Suprapubic skin (tissue), 3 donors: ENCODE results near the gene NDUFAF4.

Source experiments
- EP300 ChIP-seq: sonication (generic); formaldehyde crosslinking; IDR thresholded peaks from one replicate; pipeline ENCODE4 v1.6.1; 2017; ENCODE audit warnings: antibody characterized with exemption
- POLR2A ChIP-seq, 2 donors: fragments of 450-650 bp; IDR thresholded peaks; one replicate each; pipeline ENCODE4 v1.6.1; 2017; ENCODE audit warnings: antibody characterized with exemption in 2 of 2, mild to moderate bottlenecking in 2 of 2, moderate library complexity in 2 of 2
- TF ChIP-seq, protein P1 (sequence below), 2 donors: fragments of 200-600 bp in 1 of 2; fragments of 450-650 bp in 1 of 2; sonication (generic) in 1 of 2; IDR thresholded peaks; one replicate each; pipeline ENCODE4 v1.5.1; 2016 to 2019; ENCODE audit warnings: antibody characterized with exemption in 2 of 2, mild to moderate bottlenecking in 1 of 2, moderate library complexity in 1 of 2

DNA sequence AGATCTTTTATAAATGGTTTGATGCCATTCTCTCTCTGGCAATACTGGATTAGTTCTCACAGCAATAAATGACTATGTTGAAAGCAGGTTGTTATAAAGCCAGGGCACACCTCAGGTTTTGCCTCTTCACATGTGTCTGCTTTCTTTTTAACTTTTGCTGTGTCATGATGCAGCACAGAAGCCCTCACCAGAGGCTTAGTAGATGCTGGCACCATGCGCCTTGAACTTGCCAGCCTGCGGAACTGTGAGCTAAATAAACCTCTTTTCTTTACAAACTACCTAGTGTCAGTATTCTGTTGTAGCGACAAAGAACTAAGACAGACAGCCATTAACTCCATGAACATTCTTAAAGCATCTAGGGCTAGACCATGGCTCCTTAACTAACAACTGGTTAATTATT, 45.1 kb downstream of the NDUFAF4 start:
- no peak for TF ChIP-seq POLR2A (IDR thresholded peaks at IDR 0.05)
- TF ChIP-seq, protein P1, sequence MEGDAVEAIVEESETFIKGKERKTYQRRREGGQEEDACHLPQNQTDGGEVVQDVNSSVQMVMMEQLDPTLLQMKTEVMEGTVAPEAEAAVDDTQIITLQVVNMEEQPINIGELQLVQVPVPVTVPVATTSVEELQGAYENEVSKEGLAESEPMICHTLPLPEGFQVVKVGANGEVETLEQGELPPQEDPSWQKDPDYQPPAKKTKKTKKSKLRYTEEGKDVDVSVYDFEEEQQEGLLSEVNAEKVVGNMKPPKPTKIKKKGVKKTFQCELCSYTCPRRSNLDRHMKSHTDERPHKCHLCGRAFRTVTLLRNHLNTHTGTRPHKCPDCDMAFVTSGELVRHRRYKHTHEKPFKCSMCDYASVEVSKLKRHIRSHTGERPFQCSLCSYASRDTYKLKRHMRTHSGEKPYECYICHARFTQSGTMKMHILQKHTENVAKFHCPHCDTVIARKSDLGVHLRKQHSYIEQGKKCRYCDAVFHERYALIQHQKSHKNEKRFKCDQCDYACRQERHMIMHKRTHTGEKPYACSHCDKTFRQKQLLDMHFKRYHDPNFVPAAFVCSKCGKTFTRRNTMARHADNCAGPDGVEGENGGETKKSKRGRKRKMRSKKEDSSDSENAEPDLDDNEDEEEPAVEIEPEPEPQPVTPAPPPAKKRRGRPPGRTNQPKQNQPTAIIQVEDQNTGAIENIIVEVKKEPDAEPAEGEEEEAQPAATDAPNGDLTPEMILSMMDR (IDR thresholded peaks at IDR 0.05) = no peak
- no peak for TF ChIP-seq EP300
